Activated B cell treated with CpG ODN at 0.5 μM for 24 hours (primary cell): Measurements from ENCODE around the gene SGSM2. TPM values are rescaled to one million over a fixed set of nuclear protein-coding genes. Genes with fewer than 3 reads are reported as not detected.

Experiments
- ATAC-seq: fragments of 200-7000 bp; cut with Tn5 transposase; one replicate; pipeline ENCODE4 v1.10.0; 2021; ENCODE audit warnings: low read depth, mild to moderate bottlenecking, moderate library complexity
- CTCF ChIA-PET: fragments of 350-600 bp; sonication (Branson Sonifier 250); formaldehyde crosslinking; loops from one replicate; lab custom pipeline; 2021; ENCODE audit warnings: antibody characterized with exemption; lab: Charles Lee
- POLR2A ChIA-PET: fragments of 350-600 bp; sonication (Branson Sonifier 250); formaldehyde crosslinking; loops from one replicate; lab custom pipeline; 2021; ENCODE audit warnings: antibody characterized with exemption; lab: Charles Lee
- DNase-seq: peaks from one replicate; pipeline ENCODE4 v3.0.0; 2022
- H3K27ac Mint-ChIP-seq: one replicate; pipeline ENCODE4 v1.8.0; 2020; ENCODE audit warnings: mixed read lengths
- H3K27me3 Mint-ChIP-seq: one replicate; pipeline ENCODE4 v1.8.0; 2021; ENCODE audit warnings: mixed read lengths
- H3K36me3 Mint-ChIP-seq: one replicate; pipeline ENCODE4 v1.8.0; 2021; ENCODE audit warnings: low read depth, mixed read lengths
- H3K4me1 Mint-ChIP-seq: one replicate; pipeline ENCODE4 v1.8.0; 2021; ENCODE audit warnings: mixed read lengths
- H3K4me3 Mint-ChIP-seq: one replicate; pipeline ENCODE4 v1.8.0; 2020; ENCODE audit warnings: mild to moderate bottlenecking, mixed read lengths
- H3K9me3 Mint-ChIP-seq: one replicate; pipeline ENCODE4 v1.8.0; 2020; ENCODE audit warnings: mixed read lengths
- CTCF ChIP-seq: fragments of 200-600 bp; IDR thresholded peaks from one replicate; pipeline ENCODE4 v1.8.0; 2022; ENCODE audit warnings: antibody characterized with exemption, mild to moderate bottlenecking
- intact Hi-C: fragments of 100-400 bp; cut with micrococcal nuclease; formaldehyde crosslinking; loops from one replicate; pipeline ENCODE4 v1.15.1; 2024
- total RNA-seq: library from RNA; stranded (reverse); gene quantifications from 2 replicates; pipeline ENCODE4 v1.2.3, GENCODE V29; 2022

SGSM2 gene
- total RNA-seq, 1 donor from 2014 or later: 60.5 TPM

- Mint-ChIP-seq H3K4me1 (peaks cover 11% of the 10 kb centered on the region), H3K36me3 (peaks cover 15% of the 10 kb centered on the region), H3K27ac (no peak overlapping the region), H3K27me3 (no peaks in the 10 kb centered on the region), H3K4me3 (no peak overlapping the region), H3K9me3 (no peaks in the 10 kb centered on the region)
- ChIA-PET CTCF (interaction anchor here (3.8 kb wide), 1 partner anchor 22 kb away, joined by 21 read pairs; no protein-coding TSS in a partner anchor), POLR2A (interaction anchor here (0.6 kb wide), 1 partner anchor 596 kb away, joined by 4 read pairs; no protein-coding TSS in a partner anchor)
- no peak for DNase-seq
- intact Hi-C loops: no loop called here
- no peak for TF ChIP-seq CTCF
- no peak for ATAC-seq
Observed at GRCh38 chr17:2405247-2405926, 68.1 kb downstream of the SGSM2 start.

GRCh38 chr17:2406271-2406902 lies 69.1 kb downstream of the SGSM2 start:
- intact Hi-C loops: no loop called here
- TF ChIP-seq CTCF: no peak
- Mint-ChIP-seq H3K4me1 (peaks cover 11% of the 10 kb centered on the region), H3K4me3 (no peak overlapping the region), H3K27ac (no peak overlapping the region), H3K36me3 (peaks cover 21% of the 10 kb centered on the region), H3K9me3 (no peaks in the 10 kb centered on the region), H3K27me3 (no peaks in the 10 kb centered on the region)
- DNase-seq (no peak), ATAC-seq (no peak)
- CTCF ChIA-PET: interaction anchor here (1.2 to 3.8 kb wide), 3 partner anchors 10 to 92 kb away, joined by 3 to 21 read pairs (median 12); no protein-coding TSS in a partner anchor
- POLR2A ChIA-PET: interaction anchor here (0.5 to 1.4 kb wide), 3 partner anchors 24 to 878 kb away, joined by 3 read pairs; no protein-coding TSS in a partner anchor

GRCh38 chr17:2406903-2407790 lies 69.8 kb downstream of the SGSM2 start:
- no peak overlapping the region for H3K27ac Mint-ChIP-seq
- H3K4me3 Mint-ChIP-seq: no peak overlapping the region
- H3K27me3 Mint-ChIP-seq: no peaks in the 10 kb centered on the region
- ChIA-PET POLR2A (interaction anchor here (0.5 to 1.4 kb wide), 3 partner anchors 24 to 878 kb away, joined by 3 read pairs; no protein-coding TSS in a partner anchor), CTCF (interaction anchor here (1.2 to 3.8 kb wide), 3 partner anchors 9 to 92 kb away, joined by 3 to 21 read pairs (median 12); no protein-coding TSS in a partner anchor)
- TF ChIP-seq CTCF: no peak
- ATAC-seq (no peak), DNase-seq (no peak)
- H3K36me3 Mint-ChIP-seq: peaks cover 16% of the 10 kb centered on the region
- H3K4me1 Mint-ChIP-seq: peaks cover 8% of the 10 kb centered on the region
- H3K9me3 Mint-ChIP-seq: no peaks in the 10 kb centered on the region
- intact Hi-C loops: no loop called here

GRCh38 chr17:2410951-2411350 lies 73.7 kb downstream of the SGSM2 start:
- no peaks in the 10 kb centered on the region for H3K27me3 Mint-ChIP-seq
- no peak for ATAC-seq
- ChIA-PET CTCF (interaction anchor here (10.4 kb wide), 1 partner anchor 29 kb away, joined by 520 read pairs; no protein-coding TSS in a partner anchor), POLR2A (interaction anchor here (1.1 to 1.5 kb wide), 3 partner anchors 19 to 28 kb away, joined by 3 to 4 read pairs (median 3); no protein-coding TSS in a partner anchor)
- H3K27ac Mint-ChIP-seq: peak overlapping the region; percentile 8
- no peak for DNase-seq
- intact Hi-C loops: no loop called here
- TF ChIP-seq CTCF: no peak
- H3K9me3 Mint-ChIP-seq: no peaks in the 10 kb centered on the region
- no peaks in the 10 kb centered on the region for H3K4me1 Mint-ChIP-seq
- peaks cover 28% of the 10 kb centered on the region for H3K36me3 Mint-ChIP-seq
- H3K4me3 Mint-ChIP-seq: no peak overlapping the region
